Measurements from ENCODE around the gene ADAMTS2. TPM values are rescaled to one million over a fixed set of nuclear protein-coding genes. Genes with fewer than 3 reads are reported as not detected.

The ADAMTS2 gene
- total and polyA plus RNA-seq, 2 donors from 2014 or later, result 2.0 to 13.6 TPM

DNA sequence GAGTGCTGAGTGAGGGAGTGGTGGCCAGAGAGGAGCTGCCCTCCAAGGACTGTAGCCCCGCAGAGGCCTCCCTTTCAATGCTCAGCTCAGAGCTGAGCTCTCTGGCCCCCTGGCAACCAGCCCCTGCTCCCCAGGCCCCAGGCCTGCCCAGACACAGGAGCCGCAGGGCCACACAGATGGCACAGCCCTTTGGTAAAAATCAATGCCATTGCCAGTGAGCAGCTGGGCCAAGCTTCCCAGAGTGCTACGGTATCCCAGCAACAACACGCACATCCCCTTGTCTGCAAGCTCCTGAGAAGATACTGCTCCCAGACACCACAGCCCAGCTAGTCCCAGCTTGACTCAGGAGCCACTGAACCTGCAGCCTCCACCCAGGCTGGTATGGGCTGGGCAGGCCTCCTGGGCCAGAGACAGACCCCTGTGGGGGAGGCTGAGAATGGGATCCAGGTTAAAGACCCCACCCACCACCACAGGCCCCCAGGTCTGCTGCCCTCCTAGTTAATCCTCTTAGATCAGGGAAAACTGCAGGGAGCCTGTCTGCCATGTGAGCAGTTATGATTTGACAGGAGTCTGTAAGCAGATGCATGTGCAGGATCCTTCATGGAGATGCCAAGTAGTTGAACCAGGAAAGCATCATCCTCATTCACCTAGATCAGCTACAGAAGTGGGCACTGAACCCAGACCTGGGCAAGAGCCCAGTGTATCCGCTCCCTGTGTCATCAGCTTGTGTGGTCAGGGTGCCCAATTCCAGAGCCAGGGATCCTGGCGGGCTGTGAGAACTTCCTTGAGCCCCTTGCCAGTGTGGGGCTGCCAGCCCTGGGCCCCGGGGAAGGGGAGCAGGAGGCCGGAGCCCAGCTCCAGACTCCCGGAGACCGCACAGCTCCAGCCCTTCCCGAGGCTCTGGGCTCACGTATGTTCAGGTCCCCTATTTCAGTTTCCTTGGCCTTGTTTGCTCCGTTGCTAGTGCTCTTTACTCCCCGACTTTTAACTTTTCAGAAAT is 26.7 kb upstream of the ADAMTS2 start:
- Histone ChIP-seq H3K4me1 (ENCODE audit: control insufficient read depth in 2 of 3, insufficient read depth in 2 of 3, low read depth in 1 of 3, low read length in 3 of 3) (no peaks in the 10 kb centered on the region), H3K4me3 (ENCODE audit: low read length in 3 of 3) (no peak overlapping the region), H3K27me3 (ENCODE audit: control insufficient read depth, insufficient read depth, low read length) (no peaks in the 10 kb centered on the region), H3K9ac (ENCODE audit: low read length in 3 of 3) (no peak overlapping the region), H3K36me3 (ENCODE audit: control insufficient read depth in 2 of 3, insufficient read depth in 3 of 3, low read length in 3 of 3) (no peaks in the 10 kb centered on the region), H3K27ac (ENCODE audit: low read depth in 2 of 2, low read length in 2 of 2) (no peak overlapping the region), H3K9me3 (ENCODE audit: control insufficient read depth in 2 of 3, insufficient read depth in 1 of 3, low read length in 3 of 3) (no peaks in the 10 kb centered on the region)
- FAIRE-seq (no peak), DNase-seq (peak in 2 of 5 donors; percentile 22 to 39)
- intact Hi-C loops (cut with DNase I), result no loop called here
- TF ChIP-seq, protein P1, sequence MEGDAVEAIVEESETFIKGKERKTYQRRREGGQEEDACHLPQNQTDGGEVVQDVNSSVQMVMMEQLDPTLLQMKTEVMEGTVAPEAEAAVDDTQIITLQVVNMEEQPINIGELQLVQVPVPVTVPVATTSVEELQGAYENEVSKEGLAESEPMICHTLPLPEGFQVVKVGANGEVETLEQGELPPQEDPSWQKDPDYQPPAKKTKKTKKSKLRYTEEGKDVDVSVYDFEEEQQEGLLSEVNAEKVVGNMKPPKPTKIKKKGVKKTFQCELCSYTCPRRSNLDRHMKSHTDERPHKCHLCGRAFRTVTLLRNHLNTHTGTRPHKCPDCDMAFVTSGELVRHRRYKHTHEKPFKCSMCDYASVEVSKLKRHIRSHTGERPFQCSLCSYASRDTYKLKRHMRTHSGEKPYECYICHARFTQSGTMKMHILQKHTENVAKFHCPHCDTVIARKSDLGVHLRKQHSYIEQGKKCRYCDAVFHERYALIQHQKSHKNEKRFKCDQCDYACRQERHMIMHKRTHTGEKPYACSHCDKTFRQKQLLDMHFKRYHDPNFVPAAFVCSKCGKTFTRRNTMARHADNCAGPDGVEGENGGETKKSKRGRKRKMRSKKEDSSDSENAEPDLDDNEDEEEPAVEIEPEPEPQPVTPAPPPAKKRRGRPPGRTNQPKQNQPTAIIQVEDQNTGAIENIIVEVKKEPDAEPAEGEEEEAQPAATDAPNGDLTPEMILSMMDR (IDR thresholded peaks at IDR 0.05; ENCODE audit: borderline replicate concordance, extremely low read depth, insufficient read depth), result no peak

DNA sequence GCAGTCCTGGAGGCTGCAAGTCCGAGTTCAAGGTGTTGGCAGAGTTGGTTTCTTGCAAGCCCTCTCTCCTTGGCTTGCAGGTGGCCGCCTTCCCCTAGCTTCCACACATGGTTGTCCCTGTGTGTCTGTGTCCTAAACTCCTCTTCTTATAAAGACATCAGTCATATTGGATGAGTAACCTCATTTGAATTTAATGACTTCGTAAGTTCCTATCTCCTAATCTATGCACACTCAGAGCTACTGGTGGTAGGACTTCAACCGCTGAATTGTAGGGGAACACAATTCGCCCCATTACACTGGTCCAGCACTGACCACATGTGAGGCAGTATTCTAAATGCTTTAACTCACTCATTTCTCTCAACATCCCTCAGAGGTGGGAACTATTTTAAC is 25.9 kb upstream of the ADAMTS2 start:
- no peaks in the 10 kb centered on the region for H3K9me3 ChIP-seq (ENCODE audit: control insufficient read depth in 2 of 3, insufficient read depth in 1 of 3, low read length in 3 of 3)
- FAIRE-seq (no peak), DNase-seq (no peak)
- TF ChIP-seq, protein P1 (IDR thresholded peaks at IDR 0.05; ENCODE audit: borderline replicate concordance, extremely low read depth, insufficient read depth), result no peak
- no peaks in the 10 kb centered on the region for H3K36me3 ChIP-seq (ENCODE audit: control insufficient read depth in 2 of 3, insufficient read depth in 3 of 3, low read length in 3 of 3)
- no peak overlapping the region for H3K9ac ChIP-seq (ENCODE audit: low read length in 3 of 3)
- H3K27ac ChIP-seq (ENCODE audit: low read depth in 2 of 2, low read length in 2 of 2), result no peak overlapping the region
- no peaks in the 10 kb centered on the region for H3K4me1 ChIP-seq (ENCODE audit: control insufficient read depth in 2 of 3, insufficient read depth in 2 of 3, low read depth in 1 of 3, low read length in 3 of 3)
- intact Hi-C loops (cut with DNase I), result no loop called here
- no peak overlapping the region for H3K4me3 ChIP-seq (ENCODE audit: low read length in 3 of 3)
- H3K27me3 ChIP-seq (ENCODE audit: control insufficient read depth, insufficient read depth, low read length), result no peaks in the 10 kb centered on the region

DNA sequence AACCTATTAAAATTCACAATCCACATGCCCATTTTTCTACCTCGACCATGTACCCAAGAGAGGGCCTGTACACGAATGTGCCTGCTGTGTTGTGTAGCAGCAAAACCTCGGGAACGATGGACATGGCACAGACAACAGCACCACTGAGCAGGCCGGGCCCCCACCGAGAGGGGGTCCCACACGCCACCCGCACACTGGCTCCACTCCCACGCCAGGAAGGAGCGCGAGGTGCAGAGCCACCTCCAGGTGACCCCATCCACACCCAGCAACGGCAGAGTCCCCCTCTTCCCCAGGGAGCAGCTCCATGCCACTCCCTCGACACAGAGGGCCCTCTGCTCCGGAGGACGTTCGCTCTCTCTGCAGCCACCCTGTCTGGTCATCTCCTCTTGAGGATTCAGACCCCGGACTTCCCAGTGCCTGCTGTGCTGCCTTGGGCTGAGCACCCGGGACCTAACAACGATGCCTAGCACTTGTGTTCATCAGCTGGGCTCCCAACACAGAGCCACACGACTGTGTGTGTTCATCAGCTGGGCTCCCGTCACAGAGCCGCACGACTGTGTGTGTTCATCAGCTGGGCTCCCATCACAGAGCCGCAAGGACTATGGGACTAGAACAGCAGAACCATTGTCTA is 25.3 kb upstream of the ADAMTS2 start:
- Histone ChIP-seq H3K9ac (ENCODE audit: low read length in 3 of 3) (no peak overlapping the region), H3K4me1 (ENCODE audit: control insufficient read depth in 2 of 3, insufficient read depth in 2 of 3, low read depth in 1 of 3, low read length in 3 of 3) (no peaks in the 10 kb centered on the region), H3K27ac (ENCODE audit: low read depth in 2 of 2, low read length in 2 of 2) (no peak overlapping the region), H3K9me3 (ENCODE audit: control insufficient read depth in 2 of 3, insufficient read depth in 1 of 3, low read length in 3 of 3) (no peaks in the 10 kb centered on the region), H3K4me3 (ENCODE audit: low read length in 3 of 3) (no peak overlapping the region), H3K27me3 (ENCODE audit: control insufficient read depth, insufficient read depth, low read length) (no peaks in the 10 kb centered on the region), H3K36me3 (ENCODE audit: control insufficient read depth in 2 of 3, insufficient read depth in 3 of 3, low read length in 3 of 3) (no peaks in the 10 kb centered on the region)
- DNase-seq, result peak in 2 of 5 donors; percentile 31 to 36
- intact Hi-C loops (cut with DNase I), result no loop called here
- FAIRE-seq, result no peak
- TF ChIP-seq, protein P1 (IDR thresholded peaks at IDR 0.05; ENCODE audit: borderline replicate concordance, extremely low read depth, insufficient read depth), result no peak

All from kidney (tissue), 14 donors.